ENCODE measurements around the gene RIMBP2.

Gene RIMBP2

GRCh38 chr12:130448044-130448821, 267.9 kb downstream of the RIMBP2 start:
- Histone ChIP-seq H3K27ac (ENCODE audit: low read length) (no peak overlapping the region), H3K9me3 (ENCODE audit: control insufficient read depth, low read depth, low read length) (no peaks in the 10 kb centered on the region), H3K4me1 (ENCODE audit: control insufficient read depth, low read depth, low read length) (no peaks in the 10 kb centered on the region)

GRCh38 chr12:130447655-130447965, 268.5 kb downstream of the RIMBP2 start:
- no peak overlapping the region for H3K9ac ChIP-seq (ENCODE audit: low read length)
- H3K27me3 ChIP-seq (ENCODE audit: control insufficient read depth, insufficient read depth, low read length): no peaks in the 10 kb centered on the region
- no peaks in the 10 kb centered on the region for H3K9me3 ChIP-seq (ENCODE audit: control insufficient read depth, low read depth, low read length)
- no peaks in the 10 kb centered on the region for H3K4me1 ChIP-seq (ENCODE audit: control insufficient read depth, low read depth, low read length)
- no peak overlapping the region for H3K27ac ChIP-seq (ENCODE audit: low read length)
- H3K4me3 ChIP-seq (ENCODE audit: low read length): no peak overlapping the region
- no peaks in the 10 kb centered on the region for H3K36me3 ChIP-seq (ENCODE audit: control insufficient read depth, low read depth, low read length)

More at GRCh38 chr12:130448044-130448821, 267.9 kb downstream of the RIMBP2 start:
- Histone ChIP-seq H3K27me3 (ENCODE audit: control insufficient read depth, insufficient read depth, low read length) (no peaks in the 10 kb centered on the region), H3K9ac (ENCODE audit: low read length) (no peak overlapping the region), H3K36me3 (ENCODE audit: control insufficient read depth, low read depth, low read length) (no peaks in the 10 kb centered on the region), H3K4me3 (ENCODE audit: low read length) (no peak overlapping the region)

- H3K9me3 ChIP-seq (ENCODE audit: control insufficient read depth, low read depth, low read length): no peaks in the 10 kb centered on the region
- no peaks in the 10 kb centered on the region for H3K4me1 ChIP-seq (ENCODE audit: control insufficient read depth, low read depth, low read length)
- no peaks in the 10 kb centered on the region for H3K27me3 ChIP-seq (ENCODE audit: control insufficient read depth, insufficient read depth, low read length)
- H3K27ac ChIP-seq (ENCODE audit: low read length): no peak overlapping the region
- H3K36me3 ChIP-seq (ENCODE audit: control insufficient read depth, low read depth, low read length): no peaks in the 10 kb centered on the region
- H3K4me3 ChIP-seq (ENCODE audit: low read length): no peak overlapping the region
- H3K9ac ChIP-seq (ENCODE audit: low read length): no peak overlapping the region
These were observed 269.0 kb downstream of the RIMBP2 start for GRCh38 chr12:130446846-130447654.

GRCh38 chr12:130444986-130445385, 271.1 kb downstream of the RIMBP2 start:
- no peak overlapping the region for H3K27ac ChIP-seq (ENCODE audit: low read length)
- no peaks in the 10 kb centered on the region for H3K36me3 ChIP-seq (ENCODE audit: control insufficient read depth, low read depth, low read length)
- H3K9me3 ChIP-seq (ENCODE audit: control insufficient read depth, low read depth, low read length): no peaks in the 10 kb centered on the region
- H3K4me3 ChIP-seq (ENCODE audit: low read length): no peak overlapping the region
- no peaks in the 10 kb centered on the region for H3K27me3 ChIP-seq (ENCODE audit: control insufficient read depth, insufficient read depth, low read length)
- no peak overlapping the region for H3K9ac ChIP-seq (ENCODE audit: low read length)
- no peaks in the 10 kb centered on the region for H3K4me1 ChIP-seq (ENCODE audit: control insufficient read depth, low read depth, low read length)

- no peaks in the 10 kb centered on the region for H3K36me3 ChIP-seq (ENCODE audit: control insufficient read depth, low read depth, low read length)
- H3K27ac ChIP-seq (ENCODE audit: low read length): no peak overlapping the region
- no peaks in the 10 kb centered on the region for H3K27me3 ChIP-seq (ENCODE audit: control insufficient read depth, insufficient read depth, low read length)
- no peak overlapping the region for H3K9ac ChIP-seq (ENCODE audit: low read length)
- H3K4me1 ChIP-seq (ENCODE audit: control insufficient read depth, low read depth, low read length): no peaks in the 10 kb centered on the region
- no peaks in the 10 kb centered on the region for H3K9me3 ChIP-seq (ENCODE audit: control insufficient read depth, low read depth, low read length)
- H3K4me3 ChIP-seq (ENCODE audit: low read length): no peak overlapping the region
These were observed 272.0 kb downstream of the RIMBP2 start for GRCh38 chr12:130444061-130444460.

- no peaks in the 10 kb centered on the region for H3K4me1 ChIP-seq (ENCODE audit: control insufficient read depth, low read depth, low read length)
- no peak overlapping the region for H3K9ac ChIP-seq (ENCODE audit: low read length)
- H3K9me3 ChIP-seq (ENCODE audit: control insufficient read depth, low read depth, low read length): no peaks in the 10 kb centered on the region
- H3K4me3 ChIP-seq (ENCODE audit: low read length): no peak overlapping the region
- no peak overlapping the region for H3K27ac ChIP-seq (ENCODE audit: low read length)
- no peaks in the 10 kb centered on the region for H3K36me3 ChIP-seq (ENCODE audit: control insufficient read depth, low read depth, low read length)
- no peaks in the 10 kb centered on the region for H3K27me3 ChIP-seq (ENCODE audit: control insufficient read depth, insufficient read depth, low read length)
These were observed 274.0 kb downstream of the RIMBP2 start for GRCh38 chr12:130441771-130442760.

GRCh38 chr12:130440411-130441080, 275.6 kb downstream of the RIMBP2 start:
- Histone ChIP-seq H3K27ac (ENCODE audit: low read length) (no peak overlapping the region), H3K9ac (ENCODE audit: low read length) (no peak overlapping the region), H3K27me3 (ENCODE audit: control insufficient read depth, insufficient read depth, low read length) (no peaks in the 10 kb centered on the region), H3K36me3 (ENCODE audit: control insufficient read depth, low read depth, low read length) (no peaks in the 10 kb centered on the region), H3K4me3 (ENCODE audit: low read length) (no peak overlapping the region), H3K9me3 (ENCODE audit: control insufficient read depth, low read depth, low read length) (no peaks in the 10 kb centered on the region), H3K4me1 (ENCODE audit: control insufficient read depth, low read depth, low read length) (no peaks in the 10 kb centered on the region)

GRCh38 chr12:130439250-130439649, 276.8 kb downstream of the RIMBP2 start:
- no peak overlapping the region for H3K27ac ChIP-seq (ENCODE audit: low read length)

GRCh38 chr12:130438711-130439110, 277.4 kb downstream of the RIMBP2 start:
- H3K4me3 ChIP-seq (ENCODE audit: low read length): no peak overlapping the region
- H3K36me3 ChIP-seq (ENCODE audit: control insufficient read depth, low read depth, low read length): no peaks in the 10 kb centered on the region
- H3K27me3 ChIP-seq (ENCODE audit: control insufficient read depth, insufficient read depth, low read length): no peaks in the 10 kb centered on the region
- H3K4me1 ChIP-seq (ENCODE audit: control insufficient read depth, low read depth, low read length): no peaks in the 10 kb centered on the region
- no peak overlapping the region for H3K9ac ChIP-seq (ENCODE audit: low read length)
- H3K9me3 ChIP-seq (ENCODE audit: control insufficient read depth, low read depth, low read length): no peaks in the 10 kb centered on the region
- no peak overlapping the region for H3K27ac ChIP-seq (ENCODE audit: low read length)

More at GRCh38 chr12:130439250-130439649, 276.8 kb downstream of the RIMBP2 start:
- no peak overlapping the region for H3K9ac ChIP-seq (ENCODE audit: low read length)
- H3K4me1 ChIP-seq (ENCODE audit: control insufficient read depth, low read depth, low read length): no peaks in the 10 kb centered on the region
- H3K4me3 ChIP-seq (ENCODE audit: low read length): no peak overlapping the region
- no peaks in the 10 kb centered on the region for H3K36me3 ChIP-seq (ENCODE audit: control insufficient read depth, low read depth, low read length)
- no peaks in the 10 kb centered on the region for H3K27me3 ChIP-seq (ENCODE audit: control insufficient read depth, insufficient read depth, low read length)
- H3K9me3 ChIP-seq (ENCODE audit: control insufficient read depth, low read depth, low read length): no peaks in the 10 kb centered on the region

GRCh38 chr12:130438243-130438620, 277.9 kb downstream of the RIMBP2 start:
- H3K9me3 ChIP-seq (ENCODE audit: control insufficient read depth, low read depth, low read length): no peaks in the 10 kb centered on the region
- no peaks in the 10 kb centered on the region for H3K36me3 ChIP-seq (ENCODE audit: control insufficient read depth, low read depth, low read length)
- H3K27ac ChIP-seq (ENCODE audit: low read length): no peak overlapping the region
- H3K27me3 ChIP-seq (ENCODE audit: control insufficient read depth, insufficient read depth, low read length): no peaks in the 10 kb centered on the region
- no peaks in the 10 kb centered on the region for H3K4me1 ChIP-seq (ENCODE audit: control insufficient read depth, low read depth, low read length)
- no peak overlapping the region for H3K9ac ChIP-seq (ENCODE audit: low read length)
- no peak overlapping the region for H3K4me3 ChIP-seq (ENCODE audit: low read length)
